Ovary (tissue), 3 donors: ENCODE measurements around the gene IFFO2.

Source experiments
- EP300 ChIP-seq: sonication (generic); formaldehyde crosslinking; IDR thresholded peaks from one replicate; pipeline ENCODE4 v1.6.1; 2017; ENCODE audit warnings: antibody characterized with exemption
- POLR2A ChIP-seq: fragments of 450-650 bp; IDR thresholded peaks from one replicate; pipeline ENCODE4 v1.6.1; 2017; ENCODE audit warnings: antibody characterized with exemption, mild to moderate bottlenecking, moderate library complexity
- TF ChIP-seq, protein P1 (sequence below), 3 donors: fragments of 450-650 bp in 2 of 3; fragments of 200-600 bp in 1 of 3; IDR thresholded peaks; one replicate each; pipeline versions ENCODE4 v1.5.1 to v1.8.0; 2016 to 2022; ENCODE audit warnings: antibody characterized with exemption in 3 of 3, mild to moderate bottlenecking in 1 of 3
- donor health status: DM: no; HTN: no; CAD: no.

DNA sequence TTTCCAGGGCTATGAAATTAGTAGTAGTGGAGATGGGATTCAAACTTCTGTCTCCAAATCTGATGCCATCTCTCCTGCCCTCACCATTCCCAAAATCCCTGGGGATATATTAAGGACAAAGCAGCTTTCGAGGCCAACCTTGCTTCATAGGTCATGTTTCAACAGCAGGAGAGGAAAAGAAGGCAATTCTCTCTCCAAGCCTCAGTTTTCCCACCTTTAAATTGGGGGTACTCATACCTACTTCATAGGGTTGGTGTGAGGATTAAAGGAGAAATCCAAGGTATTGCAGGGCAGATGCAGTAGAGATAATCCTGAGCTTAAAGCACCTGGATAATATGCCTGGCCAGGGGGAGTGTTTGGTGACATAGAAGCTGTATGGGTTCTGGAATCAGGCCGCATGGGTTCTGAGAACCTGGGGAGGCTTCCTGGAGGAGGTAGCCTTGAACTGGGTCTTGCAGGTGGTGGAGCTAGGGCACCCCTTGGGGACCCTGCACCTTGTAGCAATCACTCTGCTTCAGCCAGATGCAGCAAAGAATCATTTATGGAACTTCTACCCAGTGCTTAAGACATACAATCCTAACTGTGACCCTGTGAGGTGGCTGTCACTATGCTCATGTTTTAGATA, 10.7 kb upstream of the IFFO2 start:
- TF ChIP-seq, protein P1, sequence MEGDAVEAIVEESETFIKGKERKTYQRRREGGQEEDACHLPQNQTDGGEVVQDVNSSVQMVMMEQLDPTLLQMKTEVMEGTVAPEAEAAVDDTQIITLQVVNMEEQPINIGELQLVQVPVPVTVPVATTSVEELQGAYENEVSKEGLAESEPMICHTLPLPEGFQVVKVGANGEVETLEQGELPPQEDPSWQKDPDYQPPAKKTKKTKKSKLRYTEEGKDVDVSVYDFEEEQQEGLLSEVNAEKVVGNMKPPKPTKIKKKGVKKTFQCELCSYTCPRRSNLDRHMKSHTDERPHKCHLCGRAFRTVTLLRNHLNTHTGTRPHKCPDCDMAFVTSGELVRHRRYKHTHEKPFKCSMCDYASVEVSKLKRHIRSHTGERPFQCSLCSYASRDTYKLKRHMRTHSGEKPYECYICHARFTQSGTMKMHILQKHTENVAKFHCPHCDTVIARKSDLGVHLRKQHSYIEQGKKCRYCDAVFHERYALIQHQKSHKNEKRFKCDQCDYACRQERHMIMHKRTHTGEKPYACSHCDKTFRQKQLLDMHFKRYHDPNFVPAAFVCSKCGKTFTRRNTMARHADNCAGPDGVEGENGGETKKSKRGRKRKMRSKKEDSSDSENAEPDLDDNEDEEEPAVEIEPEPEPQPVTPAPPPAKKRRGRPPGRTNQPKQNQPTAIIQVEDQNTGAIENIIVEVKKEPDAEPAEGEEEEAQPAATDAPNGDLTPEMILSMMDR (IDR thresholded peaks at IDR 0.05) = no peak
- TF ChIP-seq POLR2A = no peak
- no peak for TF ChIP-seq EP300
